ENCODE measurements around the gene TSPAN4.

TSPAN4 gene

GRCh38 chr11:824942-825341, 17.7 kb upstream of the TSPAN4 start:
- no peak for DNase-seq

- no peak for DNase-seq
These were observed 17.1 kb upstream of the TSPAN4 start for GRCh38 chr11:825366-826226.

- DNase-seq, result no peak
These were observed 16.4 kb upstream of the TSPAN4 start for GRCh38 chr11:826227-826621.

- no peak for DNase-seq
These were observed 15.9 kb upstream of the TSPAN4 start for GRCh38 chr11:826836-827145.

GRCh38 chr11:827146-827896, 15.3 kb upstream of the TSPAN4 start:
- peak; percentile 35 for DNase-seq

- DNase-seq, result peak; percentile 48
These were observed 14.8 kb upstream of the TSPAN4 start, which contains the start of gene CRACR2B for GRCh38 chr11:827897-828192. Gene CRACR2B (plus strand): TSS chr11:827919. CDS start chr11:828608, 689 bp downstream.

GRCh38 chr11:828506-829175, 14.0 kb upstream of the TSPAN4 start:
- DNase-seq, result no peak

GRCh38 chr11:829176-829846, 13.3 kb upstream of the TSPAN4 start:
- peak; percentile 50 for DNase-seq

GRCh38 chr11:829847-830294, 12.8 kb upstream of the TSPAN4 start:
- DNase-seq, result no peak

- DNase-seq, result peak; percentile 59
These were observed 12.1 kb upstream of the TSPAN4 start for GRCh38 chr11:830295-831117.

- DNase-seq, result no peak
These were observed 11.4 kb upstream of the TSPAN4 start for GRCh38 chr11:831118-831864.

GRCh38 chr11:831961-832528, 10.6 kb upstream of the TSPAN4 start:
- DNase-seq, result no peak

- DNase-seq, result no peak
These were observed 10.0 kb upstream of the TSPAN4 start, which contains the start of gene CD151 for GRCh38 chr11:832529-833113. Gene CD151 (plus strand): TSS chr11:832952. CDS start chr11:836070, 3,118 bp downstream.

GRCh38 chr11:833114-833791, 9.4 kb upstream of the TSPAN4 start:
- DNase-seq, result no peak

GRCh38 chr11:833849-834311, 8.8 kb upstream of the TSPAN4 start:
- no peak for DNase-seq

- DNase-seq, result no peak
These were observed 8.0 kb upstream of the TSPAN4 start for GRCh38 chr11:834371-835316.

- no peak for DNase-seq
These were observed 6.4 kb upstream of the TSPAN4 start for GRCh38 chr11:836274-836673.

- DNase-seq, result no peak
These were observed 6.0 kb upstream of the TSPAN4 start for GRCh38 chr11:836700-837099.
